HG02973 (cell line): ENCODE results near the gene MYZAP.
A peak's percentile ranks its signal among the peaks of the same experiment; 100 is the strongest.

Experiments
- ATAC-seq: cut with Tn5 transposase; IDR thresholded peaks from one replicate; pipeline ENCODE4 v1.9.1; 2021; ENCODE audit warnings: moderate library complexity; ENCODE audit not compliant: unreplicated experiment

MYZAP gene

DNA sequence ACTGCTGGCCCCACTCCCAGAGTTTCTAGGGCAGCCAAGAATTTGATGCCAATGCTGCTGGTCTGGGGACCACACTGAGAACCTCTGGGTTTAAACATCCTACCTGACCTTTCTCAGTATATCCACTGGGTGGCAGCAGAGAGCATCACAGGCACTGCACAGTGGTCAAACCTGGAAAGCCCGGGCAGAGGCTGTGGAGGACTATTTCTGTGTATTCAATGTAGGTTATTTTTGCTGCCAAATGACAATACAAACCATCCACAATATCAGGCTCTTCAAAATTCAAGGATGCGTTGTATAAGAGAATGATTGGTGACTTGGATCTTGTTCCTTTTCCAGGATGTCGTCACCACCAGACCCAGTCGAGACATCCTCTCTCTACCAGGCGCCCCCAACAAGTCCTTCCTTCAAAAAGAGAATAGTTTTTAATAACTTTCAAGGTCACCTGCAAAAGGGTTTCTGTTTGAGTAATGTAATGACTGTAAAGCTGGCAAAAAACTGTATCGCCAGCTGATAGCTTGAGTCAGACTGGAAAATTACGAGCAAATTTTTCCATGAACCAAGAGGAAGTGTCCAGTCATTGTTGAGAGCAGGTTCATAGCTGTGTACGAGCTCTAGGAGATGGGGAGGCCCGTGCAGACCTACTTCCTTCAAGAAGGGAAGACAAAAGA is 30.5 kb upstream of the MYZAP start:
- peak; percentile 78 for ATAC-seq

DNA sequence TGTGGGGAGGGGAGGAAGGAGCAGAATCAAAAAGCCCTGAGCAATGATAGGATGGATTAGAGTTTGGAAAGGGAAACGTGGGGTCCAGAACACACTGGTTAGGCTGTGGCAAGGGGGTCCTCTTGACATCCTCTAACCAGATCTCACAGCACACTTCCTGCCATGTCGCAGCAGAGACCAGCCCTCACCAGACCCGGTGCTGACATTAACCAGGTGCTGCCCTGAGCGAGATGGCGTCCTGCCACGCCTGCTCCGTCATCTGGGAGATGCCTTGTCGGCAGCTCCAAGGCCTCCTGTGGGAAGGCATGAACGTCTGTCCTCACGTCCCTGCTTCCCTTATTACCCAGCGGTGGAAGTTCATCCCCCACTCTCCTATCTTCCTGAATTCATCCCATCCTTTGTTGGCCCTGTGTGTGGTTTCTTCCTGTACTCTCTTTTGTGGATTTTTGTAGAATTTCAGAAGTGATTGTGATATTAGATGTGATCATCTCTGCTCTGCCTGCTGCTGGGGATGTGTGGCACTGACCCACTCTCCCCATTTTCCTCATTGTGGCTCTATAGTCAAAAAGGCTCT is 29.4 kb upstream of the MYZAP start:
- ATAC-seq, result no peak

DNA sequence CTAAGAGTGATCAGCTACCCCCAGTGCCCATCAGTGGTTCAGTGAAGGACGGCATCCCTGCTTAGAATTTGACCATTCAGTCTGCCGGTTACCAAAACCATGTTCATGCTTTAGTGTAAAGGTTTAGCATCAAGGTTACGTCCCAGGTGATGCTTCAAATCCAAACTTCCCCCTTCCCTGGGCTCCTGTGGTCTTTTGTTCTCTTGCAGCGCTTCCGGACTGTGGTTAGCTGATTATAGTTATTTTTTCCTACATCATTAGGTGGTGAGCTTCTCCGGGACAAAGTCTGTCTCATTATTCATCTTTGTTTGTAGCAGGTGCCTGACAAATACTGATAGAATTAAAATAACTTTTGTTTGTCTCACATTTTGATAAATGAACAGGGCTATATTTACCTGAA is 28.3 kb upstream of the MYZAP start:
- no peak for ATAC-seq

DNA sequence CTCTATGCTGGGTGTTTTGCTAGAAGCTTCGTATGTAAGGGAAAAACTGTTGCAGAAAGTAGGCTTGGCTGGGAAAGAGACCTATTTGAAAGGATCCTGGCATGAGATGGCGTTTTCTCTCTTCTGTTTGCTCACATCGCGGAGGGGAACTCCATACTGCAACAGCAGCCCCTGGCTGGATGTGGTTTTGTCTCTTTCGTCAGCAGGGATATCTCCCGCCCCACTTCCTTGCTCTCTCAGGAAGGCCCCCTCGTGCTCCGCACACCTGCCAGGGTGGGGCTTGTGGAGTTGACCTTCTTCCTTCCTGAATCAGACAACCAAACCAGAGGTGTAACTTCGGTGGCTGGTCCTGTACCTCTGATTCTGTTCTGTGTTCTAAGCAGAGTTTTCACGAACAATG is 26.4 kb upstream of the MYZAP start:
- ATAC-seq, result no peak

DNA sequence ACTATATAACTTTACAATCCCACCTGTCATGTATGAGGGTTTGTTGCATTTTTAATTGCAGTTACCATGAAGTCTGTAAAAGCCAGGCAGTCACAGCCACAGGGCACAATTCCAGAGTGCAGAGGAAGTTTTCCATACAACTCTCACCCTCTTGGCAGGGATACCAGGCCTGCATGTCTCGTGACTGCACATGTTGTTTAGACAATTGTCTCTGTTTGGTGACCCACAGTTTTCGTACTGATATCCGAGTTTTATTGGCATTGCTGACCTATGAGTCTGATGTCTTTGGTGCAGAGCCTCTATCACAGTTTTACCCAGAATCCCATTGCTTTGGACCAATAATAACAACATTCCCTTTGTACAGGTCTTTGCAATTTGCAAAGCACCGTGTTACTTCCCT is 24.9 kb upstream of the MYZAP start:
- ATAC-seq, result no peak

DNA sequence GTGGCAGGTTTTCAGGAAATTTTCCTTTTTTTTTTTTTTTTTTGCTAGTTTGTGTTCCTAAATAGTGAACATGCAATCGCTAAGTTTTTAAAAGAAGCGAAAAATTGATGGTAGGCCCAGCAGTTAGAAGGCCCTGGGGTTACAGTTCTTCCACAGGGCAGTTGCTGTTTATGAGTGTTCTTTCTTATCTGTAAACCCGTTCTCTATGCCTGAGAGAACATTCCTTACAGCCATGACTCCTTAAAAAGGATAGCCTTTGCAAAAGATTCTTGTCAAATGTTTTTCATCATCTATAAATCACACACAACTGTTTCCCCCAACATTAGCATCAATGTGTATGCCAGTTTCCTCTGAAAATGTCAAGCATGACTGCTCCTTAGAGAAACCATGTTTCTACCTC is 23.8 kb upstream of the MYZAP start:
- no peak for ATAC-seq

DNA sequence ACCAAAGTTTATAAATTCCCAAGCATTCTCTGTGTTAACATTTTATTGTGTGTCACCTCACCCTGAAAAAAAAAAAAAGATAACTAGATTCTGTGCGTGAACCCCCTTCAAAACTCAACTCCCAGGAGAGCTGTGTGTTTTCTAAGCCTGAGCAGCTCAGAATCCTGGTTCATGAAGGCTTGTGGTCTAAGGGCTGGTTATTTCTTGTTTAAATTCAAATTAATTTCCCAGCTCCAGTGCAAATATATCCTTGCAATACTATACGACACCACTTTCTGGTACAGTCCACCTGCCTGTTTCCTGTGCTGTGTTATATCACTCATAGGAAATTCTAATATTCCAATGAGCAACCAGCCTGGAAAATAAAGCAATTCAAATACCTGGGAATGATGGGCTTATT is 23.4 kb upstream of the MYZAP start:
- ATAC-seq, result no peak

DNA sequence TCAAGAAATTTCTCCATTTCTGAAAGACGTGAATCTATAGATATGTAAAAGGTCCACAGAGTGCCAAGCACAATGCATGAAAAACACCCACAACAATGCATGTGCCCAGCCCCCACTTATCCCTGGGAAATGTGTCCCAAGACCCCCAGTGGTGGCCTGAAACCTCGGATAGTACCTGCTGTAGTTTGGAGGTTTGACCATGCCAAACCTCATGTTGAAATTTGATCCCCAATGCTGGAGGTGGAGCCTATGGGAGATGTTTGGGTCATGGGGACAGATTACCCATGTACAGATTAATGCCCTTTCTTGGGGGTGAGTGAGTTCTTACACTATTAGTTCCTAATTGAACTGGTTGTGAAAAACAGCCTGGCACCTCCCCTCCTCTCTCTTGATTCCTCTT is 21.4 kb upstream of the MYZAP start:
- no peak for ATAC-seq

DNA sequence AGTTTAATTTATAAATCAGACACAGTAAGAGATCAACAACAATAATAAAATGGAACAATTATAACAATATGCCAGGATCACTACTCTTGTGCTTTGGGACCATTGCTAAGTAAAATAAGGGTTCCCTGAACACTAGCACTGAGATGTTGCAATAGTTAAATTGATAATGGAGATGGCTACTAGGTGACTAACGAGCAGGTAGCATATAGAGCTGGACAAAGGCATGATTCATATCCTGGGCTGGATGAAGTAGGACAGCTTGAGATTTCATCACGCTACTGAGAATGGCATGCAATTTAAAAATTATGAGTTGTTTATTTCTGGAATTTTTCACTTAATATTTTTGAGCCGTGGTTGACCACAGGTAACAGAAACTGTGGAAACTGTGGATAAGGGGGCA is 20.7 kb upstream of the MYZAP start:
- ATAC-seq, result no peak

DNA sequence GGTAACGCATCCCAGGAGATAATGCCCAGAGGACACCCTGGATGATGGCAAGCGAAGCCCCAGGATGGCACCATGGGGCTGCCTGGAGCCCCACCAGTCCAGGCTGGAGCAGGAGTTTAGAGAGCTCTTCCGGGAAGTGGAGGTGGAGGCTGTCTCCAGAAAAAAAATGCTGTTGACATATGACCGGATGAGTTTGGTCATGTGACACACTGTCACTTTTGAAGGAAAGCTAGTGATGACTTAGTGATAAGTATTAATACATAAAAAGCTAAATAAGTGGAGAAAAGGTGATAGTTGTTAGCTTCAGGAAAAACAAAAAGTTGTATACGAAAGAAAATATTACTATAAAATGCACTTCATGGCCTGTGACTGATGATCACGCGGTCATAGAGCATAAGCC is 20.0 kb upstream of the MYZAP start:
- ATAC-seq, result no peak

DNA sequence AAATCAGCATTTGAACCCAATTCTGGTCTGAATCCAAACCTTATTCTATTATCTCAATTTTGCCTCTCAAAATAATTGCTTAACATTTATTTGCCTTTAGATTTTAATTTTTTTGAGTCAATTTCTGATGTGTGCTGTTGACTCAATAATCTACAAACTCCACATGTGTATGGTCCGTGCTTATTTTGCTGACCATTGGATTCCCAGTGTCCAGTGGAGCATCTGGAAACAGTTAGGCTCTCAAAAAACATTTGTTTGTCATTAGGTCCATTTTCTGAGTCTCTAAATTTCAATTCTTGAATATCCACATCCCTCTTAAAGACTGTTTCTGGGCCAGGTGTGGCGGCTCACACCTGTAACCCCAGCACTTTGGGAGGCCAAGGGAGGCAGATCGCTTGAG is 19.2 kb upstream of the MYZAP start:
- ATAC-seq, result no peak

DNA sequence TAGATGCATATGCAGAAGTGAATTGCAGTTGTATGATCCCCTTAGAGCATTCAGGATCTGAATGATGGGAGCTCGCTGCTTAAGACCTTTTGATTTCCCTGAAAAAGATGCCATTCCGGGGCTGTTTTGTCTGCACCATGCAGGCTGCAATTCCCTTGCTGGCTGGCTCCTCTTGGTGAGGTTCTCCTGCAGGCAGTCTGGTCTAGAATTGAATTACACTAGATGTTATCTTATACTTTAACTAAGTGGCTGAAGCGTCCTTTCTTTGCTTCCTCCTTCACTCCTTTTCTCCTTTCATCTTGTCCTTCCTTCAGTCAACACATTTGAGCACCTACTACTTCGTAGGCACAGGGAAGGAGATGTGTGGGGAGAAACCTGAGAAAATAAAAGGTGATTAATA is 18.6 kb upstream of the MYZAP start:
- no peak for ATAC-seq

DNA sequence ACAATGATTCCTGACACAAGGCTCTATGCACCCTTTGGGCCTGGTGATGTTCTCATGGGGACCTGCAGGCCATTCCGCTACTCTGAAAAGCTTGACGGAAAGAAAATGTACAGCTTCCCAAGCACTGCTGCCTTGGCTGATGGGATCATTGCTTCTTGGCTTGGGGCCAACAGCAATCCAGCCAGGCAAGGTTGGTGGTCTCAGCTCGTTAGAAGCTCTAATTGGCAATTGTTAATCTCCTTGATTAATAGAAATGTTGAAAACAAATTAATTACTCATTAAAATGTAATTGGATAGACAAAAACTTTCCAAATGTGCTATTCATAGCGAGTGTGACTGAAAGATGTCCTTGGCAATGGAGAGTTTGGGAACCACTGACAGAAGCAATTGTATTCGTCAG is 16.3 kb upstream of the MYZAP start:
- no peak for ATAC-seq

DNA sequence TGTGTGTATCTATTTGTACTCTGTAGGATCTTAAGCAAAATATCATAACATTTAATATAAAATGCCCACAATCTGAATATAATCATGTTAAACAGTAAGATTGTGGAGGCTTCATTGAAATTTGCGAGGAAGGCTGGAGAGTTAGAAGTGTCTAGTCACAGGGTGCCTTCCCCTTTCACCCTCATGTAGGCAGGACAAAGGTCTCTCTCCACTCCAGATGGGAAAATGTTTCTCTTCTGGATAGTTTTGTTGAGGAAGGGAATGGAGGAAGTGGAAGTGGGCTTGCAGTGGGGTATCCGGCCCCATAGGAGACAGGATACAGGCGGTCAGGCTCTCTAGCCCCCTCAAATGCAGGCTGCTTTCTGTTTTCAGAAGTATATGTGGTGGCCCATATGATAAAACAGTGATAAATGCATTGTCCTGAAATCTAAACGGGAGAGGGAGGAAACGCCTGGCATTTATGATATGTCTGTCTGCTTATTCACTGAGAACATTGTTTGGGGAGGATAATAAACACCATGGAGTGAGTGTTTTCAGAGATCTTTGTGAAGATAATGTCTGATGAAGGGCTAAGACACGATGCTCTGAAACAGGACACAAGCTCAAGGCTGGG is 13.3 kb upstream of the MYZAP start:
- no peak for ATAC-seq

DNA sequence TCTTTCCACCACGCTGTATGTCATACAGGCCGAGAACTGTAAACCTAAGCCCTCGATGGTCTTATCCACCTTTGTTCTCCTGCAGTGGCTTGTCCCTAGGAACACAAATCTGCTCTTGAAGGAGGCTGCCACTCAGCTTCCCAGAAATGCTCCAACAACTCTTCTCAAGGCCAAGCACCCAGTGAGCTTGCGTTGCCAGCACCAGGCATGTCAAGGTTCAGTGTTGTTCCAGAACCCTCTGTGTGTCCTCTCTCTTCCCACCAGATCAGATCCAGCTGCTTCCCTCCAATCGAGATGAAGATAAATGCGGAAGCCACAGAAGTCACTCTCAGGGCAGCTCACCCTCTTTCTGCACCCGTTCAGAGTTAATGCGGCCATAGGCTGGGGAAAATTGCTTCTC is 11.3 kb upstream of the MYZAP start:
- no peak for ATAC-seq

DNA sequence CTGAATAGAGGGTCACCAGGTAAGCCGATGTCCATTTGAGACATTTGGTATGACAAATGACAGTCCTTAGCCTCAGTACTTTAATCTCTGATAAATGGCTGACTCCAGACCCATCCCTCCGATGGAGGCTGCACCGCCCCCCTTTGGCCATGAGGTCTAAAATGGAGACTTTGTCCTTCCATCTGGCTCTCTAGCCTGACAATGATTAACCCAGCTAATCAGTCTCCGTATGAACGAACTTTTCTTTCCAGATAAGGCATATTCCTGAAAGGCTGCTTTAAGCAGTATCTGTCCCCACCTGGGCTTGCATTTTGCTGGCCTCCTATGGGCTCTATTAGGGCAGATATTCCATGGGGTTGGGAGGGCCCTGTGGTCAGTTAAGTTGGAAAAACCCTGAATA is 10.8 kb upstream of the MYZAP start:
- no peak for ATAC-seq

DNA sequence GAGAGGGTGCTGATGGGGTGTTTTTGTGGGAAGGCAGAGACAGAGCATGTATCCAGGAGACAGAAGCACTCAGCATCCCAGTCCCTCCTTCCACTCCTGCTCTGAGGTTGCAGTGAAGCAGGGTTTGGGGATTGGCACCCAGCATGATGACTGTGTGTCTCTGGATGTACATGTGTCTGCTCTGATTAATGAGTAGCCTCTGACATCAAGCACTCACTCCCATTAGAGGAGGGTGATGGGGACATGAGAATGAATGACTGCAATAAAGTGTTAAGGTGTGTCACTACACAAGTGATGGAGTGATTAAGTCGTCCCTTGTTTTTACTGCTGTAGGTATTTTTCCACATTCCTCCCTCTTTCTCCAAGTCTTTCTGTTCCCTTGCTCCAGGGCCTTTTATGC is 9.6 kb upstream of the MYZAP start:
- no peak for ATAC-seq

DNA sequence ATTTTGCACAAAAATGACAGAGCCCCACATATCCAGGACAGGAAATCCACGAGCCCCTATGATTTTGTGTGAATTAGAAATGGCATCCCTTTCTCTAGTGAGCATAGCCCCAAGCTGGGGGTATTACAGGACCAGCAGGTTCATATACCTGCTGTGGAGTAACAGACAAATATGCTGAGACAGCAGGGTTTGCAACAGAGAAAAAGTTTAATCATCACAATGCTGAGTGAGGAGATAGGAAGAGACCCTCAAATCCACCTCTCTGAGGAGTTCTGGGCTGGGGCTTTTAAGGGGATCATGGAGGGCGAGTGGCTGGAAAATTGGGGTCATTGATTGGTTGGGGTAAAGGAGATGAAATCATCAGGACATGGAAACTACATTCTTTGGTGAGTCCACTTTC is 8.4 kb upstream of the MYZAP start:
- ATAC-seq, result no peak

DNA sequence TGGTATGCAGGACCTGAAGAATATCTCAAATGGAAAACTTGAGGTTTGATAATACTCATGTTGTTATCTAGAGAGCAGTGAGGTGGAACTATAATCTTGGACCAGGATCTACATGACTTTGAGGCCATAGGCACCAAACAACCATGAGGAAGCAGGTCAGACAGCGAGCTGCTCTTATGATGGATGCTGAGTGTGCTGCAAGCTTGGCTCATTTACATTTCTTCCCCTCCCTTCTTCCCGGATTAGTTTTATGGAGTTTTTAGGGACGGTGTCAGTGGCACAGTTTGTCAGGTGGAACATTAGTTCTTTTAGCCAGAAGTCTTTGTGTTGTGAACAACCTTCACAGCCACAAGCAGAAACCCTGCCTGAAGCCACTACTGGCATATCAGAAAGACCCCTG is 8.0 kb upstream of the MYZAP start:
- no peak for ATAC-seq

DNA sequence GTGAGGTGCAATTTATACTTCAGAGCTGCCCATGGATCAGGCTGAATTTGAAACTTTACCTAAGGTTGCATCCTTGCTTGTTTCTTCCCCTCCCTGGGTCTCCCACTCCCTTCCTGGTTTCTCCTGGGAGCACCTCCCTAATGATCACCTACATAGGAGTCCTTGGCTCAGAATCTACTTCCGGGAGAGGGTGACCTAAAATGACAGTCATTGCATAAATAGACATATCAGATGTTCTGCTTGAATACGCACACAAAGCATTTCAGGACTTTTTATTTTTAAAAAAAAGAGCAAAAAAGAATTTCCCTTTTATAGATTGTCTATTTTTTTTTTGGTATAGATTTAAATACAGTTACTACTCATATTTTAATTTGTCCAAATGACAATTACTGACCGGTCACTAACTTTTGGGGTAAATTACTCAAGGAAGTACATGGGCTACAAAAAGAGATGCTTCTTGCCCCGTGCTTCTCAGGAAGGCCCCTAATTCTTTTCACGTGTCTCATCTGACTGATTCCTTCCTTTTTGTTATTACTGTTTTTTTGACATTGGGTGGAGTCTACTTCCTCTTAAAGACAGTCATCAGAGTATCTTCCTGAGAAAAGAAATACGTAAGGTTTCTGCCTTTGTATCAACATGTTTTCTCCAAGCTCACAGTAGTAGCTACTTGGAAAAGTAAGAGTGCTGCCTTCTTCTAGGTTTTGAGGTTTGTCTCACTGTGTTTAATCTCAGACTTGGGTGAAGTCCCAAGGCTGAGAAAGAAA is 4.9 kb upstream of the MYZAP start:
- ATAC-seq, result peak; percentile 62

DNA sequence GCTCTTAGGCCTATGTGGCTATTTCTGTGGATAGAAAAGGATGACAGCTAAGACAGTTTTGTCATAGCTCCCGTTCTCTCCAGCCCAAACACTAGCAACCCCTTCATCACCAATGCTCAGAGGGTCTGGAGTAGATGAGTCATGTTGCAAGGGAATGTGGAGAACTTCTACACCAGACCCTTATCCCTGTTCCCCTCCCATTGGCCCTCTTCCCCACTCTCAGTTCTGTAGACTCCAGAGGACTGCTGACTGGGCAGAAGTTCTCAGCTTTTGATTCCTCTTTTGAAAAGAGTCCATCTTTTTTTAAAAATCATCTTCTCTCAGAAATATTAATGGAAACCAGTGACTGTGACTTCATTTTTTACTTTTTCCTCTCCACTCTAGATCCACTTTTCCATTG is 2.4 kb upstream of the MYZAP start:
- ATAC-seq, result no peak

DNA sequence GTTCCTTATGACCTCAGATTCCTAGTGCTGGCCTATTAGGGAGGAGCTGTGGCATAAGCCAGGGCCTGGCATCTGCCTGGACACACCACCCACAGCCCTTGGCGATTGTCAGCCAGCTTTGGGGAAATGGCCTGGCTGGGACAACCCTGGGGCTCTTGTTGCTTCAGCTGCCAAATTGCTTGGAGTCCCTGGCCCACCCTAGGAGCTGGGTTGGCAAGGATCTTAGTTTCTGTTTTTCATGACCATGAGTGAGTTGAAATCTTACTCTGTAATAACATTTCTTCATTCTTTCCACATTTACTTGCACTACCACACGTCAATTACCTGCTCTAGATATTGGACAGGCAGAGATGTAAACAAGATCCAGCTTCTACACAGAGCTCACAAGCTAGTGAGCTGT is 1.9 kb upstream of the MYZAP start:
- ATAC-seq, result no peak
